ENCODE measurements around the gene VASH1. TPM values are rescaled to one million over a fixed set of nuclear protein-coding genes. Genes with fewer than 3 reads are reported as not detected.

The VASH1 gene
- total and polyA plus RNA-seq, 2 of the 13 experiments (the other 11 are each of a cell fraction or from before 2014, with no cell fraction given) = 0.11 to 0.24 TPM

GRCh38 chr14:76826122-76826521 is 64.9 kb downstream of the VASH1 start, which contains the start of gene LRRC74A (continued):
- no peak for TF ChIP-seq HMG20B (CRISPR knock-in tag; conservative IDR thresholded peaks at IDR 0.05)
- no peak for TF ChIP-seq ZSCAN20 (CRISPR knock-in tag; IDR thresholded peaks at IDR 0.05; ENCODE audit: borderline replicate concordance)
- TF ChIP-seq ZNF557 (CRISPR knock-in tag; IDR thresholded peaks at IDR 0.05) = no peak
- no peak for TF ChIP-seq SNRNP70 (IDR thresholded peaks at IDR 0.05; ENCODE audit: low read depth, low read length)
- TF ChIP-seq, protein P1, sequence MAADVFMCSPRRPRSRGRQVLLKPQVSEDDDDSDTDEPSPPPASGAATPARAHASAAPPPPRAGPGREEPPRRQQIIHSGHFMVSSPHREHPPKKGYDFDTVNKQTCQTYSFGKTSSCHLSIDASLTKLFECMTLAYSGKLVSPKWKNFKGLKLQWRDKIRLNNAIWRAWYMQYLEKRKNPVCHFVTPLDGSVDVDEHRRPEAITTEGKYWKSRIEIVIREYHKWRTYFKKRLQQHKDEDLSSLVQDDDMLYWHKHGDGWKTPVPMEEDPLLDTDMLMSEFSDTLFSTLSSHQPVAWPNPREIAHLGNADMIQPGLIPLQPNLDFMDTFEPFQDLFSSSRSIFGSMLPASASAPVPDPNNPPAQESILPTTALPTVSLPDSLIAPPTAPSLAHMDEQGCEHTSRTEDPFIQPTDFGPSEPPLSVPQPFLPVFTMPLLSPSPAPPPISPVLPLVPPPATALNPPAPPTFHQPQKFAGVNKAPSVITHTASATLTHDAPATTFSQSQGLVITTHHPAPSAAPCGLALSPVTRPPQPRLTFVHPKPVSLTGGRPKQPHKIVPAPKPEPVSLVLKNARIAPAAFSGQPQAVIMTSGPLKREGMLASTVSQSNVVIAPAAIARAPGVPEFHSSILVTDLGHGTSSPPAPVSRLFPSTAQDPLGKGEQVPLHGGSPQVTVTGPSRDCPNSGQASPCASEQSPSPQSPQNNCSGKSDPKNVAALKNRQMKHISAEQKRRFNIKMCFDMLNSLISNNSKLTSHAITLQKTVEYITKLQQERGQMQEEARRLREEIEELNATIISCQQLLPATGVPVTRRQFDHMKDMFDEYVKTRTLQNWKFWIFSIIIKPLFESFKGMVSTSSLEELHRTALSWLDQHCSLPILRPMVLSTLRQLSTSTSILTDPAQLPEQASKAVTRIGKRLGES (CRISPR knock-in tag; IDR thresholded peaks at IDR 0.05; ENCODE audit: borderline replicate concordance) = no peak
- TF ChIP-seq, protein P2, sequence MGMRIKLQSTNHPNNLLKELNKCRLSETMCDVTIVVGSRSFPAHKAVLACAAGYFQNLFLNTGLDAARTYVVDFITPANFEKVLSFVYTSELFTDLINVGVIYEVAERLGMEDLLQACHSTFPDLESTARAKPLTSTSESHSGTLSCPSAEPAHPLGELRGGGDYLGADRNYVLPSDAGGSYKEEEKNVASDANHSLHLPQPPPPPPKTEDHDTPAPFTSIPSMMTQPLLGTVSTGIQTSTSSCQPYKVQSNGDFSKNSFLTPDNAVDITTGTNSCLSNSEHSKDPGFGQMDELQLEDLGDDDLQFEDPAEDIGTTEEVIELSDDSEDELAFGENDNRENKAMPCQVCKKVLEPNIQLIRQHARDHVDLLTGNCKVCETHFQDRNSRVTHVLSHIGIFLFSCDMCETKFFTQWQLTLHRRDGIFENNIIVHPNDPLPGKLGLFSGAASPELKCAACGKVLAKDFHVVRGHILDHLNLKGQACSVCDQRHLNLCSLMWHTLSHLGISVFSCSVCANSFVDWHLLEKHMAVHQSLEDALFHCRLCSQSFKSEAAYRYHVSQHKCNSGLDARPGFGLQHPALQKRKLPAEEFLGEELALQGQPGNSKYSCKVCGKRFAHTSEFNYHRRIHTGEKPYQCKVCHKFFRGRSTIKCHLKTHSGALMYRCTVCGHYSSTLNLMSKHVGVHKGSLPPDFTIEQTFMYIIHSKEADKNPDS (CRISPR knock-in tag; IDR thresholded peaks at IDR 0.05) = no peak
- no peak for TF ChIP-seq ZNF792 (CRISPR knock-in tag; IDR thresholded peaks at IDR 0.05)

- Histone ChIP-seq H3K27ac (ENCODE audit: extremely low read length, insufficient read depth, low read length) (no peak overlapping the region), H3K79me2 (ENCODE audit: insufficient read depth, low read length) (no peaks in the 10 kb centered on the region), H3K4me3 (replicated peaks in 1 of 3; ENCODE audit: insufficient read depth in 1 of 3, low read depth in 2 of 3, low read length in 3 of 3) (no peak overlapping the region), H3K4me2 (ENCODE audit: low read depth, low read length) (no peak overlapping the region), H3K36me3 (replicated peaks in 1 of 2; ENCODE audit: control insufficient read depth in 1 of 2, insufficient read depth in 2 of 2, low read length in 2 of 2) (no peaks in the 10 kb centered on the region), H3K9me3 (ENCODE audit: low read length) (no peaks in the 10 kb centered on the region), H3K9ac (ENCODE audit: insufficient read depth, low read depth, low read length) (no peak overlapping the region), H3K27me3 (ENCODE audit: control insufficient read depth in 1 of 2, insufficient read depth in 2 of 2, low read length in 2 of 2) (no peaks in the 10 kb centered on the region), H2AFZ (ENCODE audit: low read length) (no peak overlapping the region), H3K4me1 (ENCODE audit: insufficient read depth, low read length) (peaks cover 46% of the 10 kb centered on the region), H4K20me1 (ENCODE audit: insufficient read depth, low read length) (no peaks in the 10 kb centered on the region)
- POLR2A ChIA-PET = interaction anchor here (6.4 kb wide), 1 partner anchor 15 kb away, joined by 62 read pairs; the partner anchor contains the start of gene ANGEL1
- DNase-seq (ENCODE audit: low spot score) (no peak), ATAC-seq (no peak), FAIRE-seq (no peak)
- CTCF ChIA-PET (ENCODE audit: low intra/inter-chr PET ratio, low total read pairs) = no interaction called here
- 91% methylated on average over 9 of the region's 9 CpGs for WGBS (ENCODE audit: low lambda C conversion rate)
- in situ Hi-C loops (cut with HindIII; ENCODE audit: extremely low pct_ligation_motif_present, low pct_unique_long_range_greater_than_20kb) (no loop called here), intact Hi-C loops (cut with micrococcal nuclease; ENCODE audit: unreplicated experiment) (no loop called here)
- no peak for TF ChIP-seq ZNF749 (CRISPR knock-in tag; IDR thresholded peaks at IDR 0.05; ENCODE audit: borderline replicate concordance)
- TF ChIP-seq, protein P3, sequence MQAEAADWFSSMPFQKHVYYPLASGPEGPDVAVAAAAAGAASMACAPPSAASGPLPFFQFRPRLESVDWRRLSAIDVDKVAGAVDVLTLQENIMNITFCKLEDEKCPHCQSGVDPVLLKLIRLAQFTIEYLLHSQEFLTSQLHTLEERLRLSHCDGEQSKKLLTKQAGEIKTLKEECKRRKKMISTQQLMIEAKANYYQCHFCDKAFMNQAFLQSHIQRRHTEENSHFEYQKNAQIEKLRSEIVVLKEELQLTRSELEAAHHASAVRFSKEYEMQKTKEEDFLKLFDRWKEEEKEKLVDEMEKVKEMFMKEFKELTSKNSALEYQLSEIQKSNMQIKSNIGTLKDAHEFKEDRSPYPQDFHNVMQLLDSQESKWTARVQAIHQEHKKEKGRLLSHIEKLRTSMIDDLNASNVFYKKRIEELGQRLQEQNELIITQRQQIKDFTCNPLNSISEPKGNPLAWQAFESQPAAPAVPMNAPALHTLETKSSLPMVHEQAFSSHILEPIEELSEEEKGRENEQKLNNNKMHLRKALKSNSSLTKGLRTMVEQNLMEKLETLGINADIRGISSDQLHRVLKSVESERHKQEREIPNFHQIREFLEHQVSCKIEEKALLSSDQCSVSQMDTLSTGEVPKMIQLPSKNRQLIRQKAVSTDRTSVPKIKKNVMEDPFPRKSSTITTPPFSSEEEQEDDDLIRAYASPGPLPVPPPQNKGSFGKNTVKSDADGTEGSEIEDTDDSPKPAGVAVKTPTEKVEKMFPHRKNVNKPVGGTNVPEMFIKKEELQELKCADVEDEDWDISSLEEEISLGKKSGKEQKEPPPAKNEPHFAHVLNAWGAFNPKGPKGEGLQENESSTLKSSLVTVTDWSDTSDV (CRISPR knock-in tag; IDR thresholded peaks at IDR 0.05) = no peak
- TF ChIP-seq ZNF296 (CRISPR knock-in tag; conservative IDR thresholded peaks at IDR 0.05) = no peak
- no peak for TF ChIP-seq ZNF644 (CRISPR knock-in tag; IDR thresholded peaks at IDR 0.05; ENCODE audit: low read depth)
- no peak for TF ChIP-seq KDM3A (CRISPR knock-in tag; IDR thresholded peaks at IDR 0.05; ENCODE audit: low read depth)
- BruUV-seq (replicated peaks) = no TSS peak
Measured at GRCh38 chr14:76827696-76828296, 66.5 kb downstream of the VASH1 start.
